Astrocyte (in vitro differentiated cells and primary cell): ENCODE results near the gene NCAPD2. TPM values are rescaled to one million over a fixed set of nuclear protein-coding genes. Genes with fewer than 3 reads are reported as not detected.

Experiments
- DNase-seq: peaks from one replicate; pipeline ENCODE4 v3.0.0-alpha.2; 2010; ENCODE audit warnings: low read depth
- FAIRE-seq: peaks from 2 replicates; lab custom pipeline; 2011; peaks lifted over from hg19 to GRCh38; lab: Jason Lieb, UNC
- H2AFZ ChIP-seq: 2 replicates; pipeline ENCODE4 v1.6.0; 2012; ENCODE audit warnings: low read depth, low read length, inconsistent platforms
- H3K27ac ChIP-seq: 2 replicates; pipeline ENCODE4 v1.5.1; 2011; ENCODE audit warnings: low read depth, low read length, inconsistent platforms
- H3K27me3 ChIP-seq: 2 replicates; pipeline ENCODE4 v1.6.0; 2011; ENCODE audit warnings: low read length, inconsistent platforms; ENCODE audit not compliant: insufficient read depth
- H3K36me3 ChIP-seq: 2 replicates; pipeline ENCODE4 v1.5.1; 2011; ENCODE audit warnings: low read length, inconsistent platforms; ENCODE audit not compliant: insufficient read depth
- H3K4me1 ChIP-seq: 2 replicates; pipeline ENCODE4 v1.5.1; 2011; ENCODE audit warnings: low read length, inconsistent platforms; ENCODE audit not compliant: insufficient read depth
- H3K4me2 ChIP-seq: 2 replicates; pipeline ENCODE4 v1.6.0; 2012; ENCODE audit warnings: low read length, inconsistent platforms
- H3K4me3 ChIP-seq: 2 replicates; pipeline ENCODE4 v1.5.1; 2011; ENCODE audit warnings: low read depth, mild to moderate bottlenecking, low read length, inconsistent platforms; ENCODE audit not compliant: insufficient read depth
- H3K79me2 ChIP-seq: 2 replicates; pipeline ENCODE4 v1.6.0; 2012; ENCODE audit warnings: mild to moderate bottlenecking, low read length, inconsistent platforms; ENCODE audit not compliant: insufficient read depth
- H3K9ac ChIP-seq: 2 replicates; pipeline ENCODE4 v1.6.0; 2012; ENCODE audit warnings: mild to moderate bottlenecking, low read length, inconsistent platforms
- H3K9me3 ChIP-seq: 2 replicates; pipeline ENCODE4 v1.5.1; 2012; ENCODE audit warnings: low read depth, mild to moderate bottlenecking, low read length, inconsistent platforms; ENCODE audit not compliant: insufficient read depth
- H4K20me1 ChIP-seq: 2 replicates; pipeline ENCODE4 v1.6.0; 2012; ENCODE audit warnings: low read length, inconsistent platforms; ENCODE audit not compliant: insufficient read depth
- H3K27ac Mint-ChIP-seq: one replicate; pipeline ENCODE4 v1.8.0; 2021; ENCODE audit warnings: mild to moderate bottlenecking, mixed read lengths; ENCODE audit not compliant: unreplicated experiment
- H3K27me3 Mint-ChIP-seq: one replicate; pipeline ENCODE4 v1.8.0; 2021; ENCODE audit warnings: low read depth, mixed read lengths; ENCODE audit not compliant: unreplicated experiment
- H3K36me3 Mint-ChIP-seq: one replicate; pipeline ENCODE4 v1.8.0; 2021; ENCODE audit warnings: low read depth, mixed read lengths; ENCODE audit not compliant: unreplicated experiment
- H3K4me1 Mint-ChIP-seq: one replicate; pipeline ENCODE4 v1.8.0; 2021; ENCODE audit warnings: low read depth, mixed read lengths; ENCODE audit not compliant: unreplicated experiment
- H3K4me3 Mint-ChIP-seq: one replicate; pipeline ENCODE4 v1.8.0; 2021; ENCODE audit warnings: mild to moderate bottlenecking, moderate library complexity, mixed read lengths; ENCODE audit not compliant: unreplicated experiment
- H3K9me3 Mint-ChIP-seq: one replicate; pipeline ENCODE4 v1.8.0; 2021; ENCODE audit warnings: mild to moderate bottlenecking, mixed read lengths; ENCODE audit not compliant: unreplicated experiment
- CTCF ChIP-seq: IDR thresholded peaks from 2 replicates; pipeline ENCODE4 v1.5.1; 2011; ENCODE audit warnings: low read depth, mild to moderate bottlenecking, inconsistent platforms, low read length, moderate library complexity; ENCODE audit not compliant: insufficient read depth
- EZH2 ChIP-seq: IDR thresholded peaks from 2 replicates; pipeline ENCODE4 v1.6.1; 2012; ENCODE audit warnings: mild to moderate bottlenecking, low read length, inconsistent platforms; ENCODE audit not compliant: insufficient read depth
- total RNA-seq: library from RNA; stranded (reverse); gene quantifications from 2 replicates; pipeline ENCODE4 v1.2.1, GENCODE V29; 2021

Gene NCAPD2
- total RNA-seq, 1 donor from 2014 or later = 18.6 TPM

- Histone ChIP-seq H3K4me2 (peak overlapping the region; percentile 86), H4K20me1 (peaks cover 35% of the 10 kb centered on the region), H3K4me3 (no peak overlapping the region), H3K79me2 (peaks cover 24% of the 10 kb centered on the region), H3K27ac (no peak overlapping the region), H3K27me3 (no peaks in the 10 kb centered on the region), H2AFZ (no peak overlapping the region), H3K9ac (no peak overlapping the region), H3K9me3 (no peaks in the 10 kb centered on the region), H3K4me1 (peaks cover 14% of the 10 kb centered on the region), H3K36me3 (peaks cover 18% of the 10 kb centered on the region)
- FAIRE-seq (no peak), DNase-seq (no peak)
- Mint-ChIP-seq H3K36me3 (peaks cover 17% of the 10 kb centered on the region), H3K4me1 (peaks cover 19% of the 10 kb centered on the region), H3K27ac (no peak overlapping the region), H3K9me3 (no peaks in the 10 kb centered on the region), H3K27me3 (no peaks in the 10 kb centered on the region), H3K4me3 (peak overlapping the region; percentile 94)
- TF ChIP-seq EZH2 (no peak), CTCF (no peak)
These were observed 25.7 kb upstream of the NCAPD2 start for GRCh38 chr12:6468283-6468575.

GRCh38 chr12:6469092-6469491 lies 24.8 kb upstream of the NCAPD2 start:
- H3K4me1 Mint-ChIP-seq = peaks cover 19% of the 10 kb centered on the region
- peaks cover 10% of the 10 kb centered on the region for H3K36me3 ChIP-seq
- H3K4me3 ChIP-seq = peak overlapping the region; percentile 83
- H3K4me3 Mint-ChIP-seq = peak overlapping the region; percentile 94
- H4K20me1 ChIP-seq = peaks cover 35% of the 10 kb centered on the region
- no peaks in the 10 kb centered on the region for H3K27me3 Mint-ChIP-seq
- no peak overlapping the region for H3K9ac ChIP-seq
- no peak overlapping the region for H3K27ac Mint-ChIP-seq
- H3K4me1 ChIP-seq = peaks cover 14% of the 10 kb centered on the region
- peaks cover 16% of the 10 kb centered on the region for H3K36me3 Mint-ChIP-seq
- no peaks in the 10 kb centered on the region for H3K9me3 ChIP-seq
- TF ChIP-seq EZH2 = no peak
- no peak for TF ChIP-seq CTCF
- H3K79me2 ChIP-seq = peaks cover 24% of the 10 kb centered on the region
- no peaks in the 10 kb centered on the region for H3K27me3 ChIP-seq
- no peak overlapping the region for H3K27ac ChIP-seq
- DNase-seq (no peak), FAIRE-seq (no peak)
- no peak overlapping the region for H2AFZ ChIP-seq
- peak overlapping the region; percentile 86 for H3K4me2 ChIP-seq
- H3K9me3 Mint-ChIP-seq = no peaks in the 10 kb centered on the region

DNA sequence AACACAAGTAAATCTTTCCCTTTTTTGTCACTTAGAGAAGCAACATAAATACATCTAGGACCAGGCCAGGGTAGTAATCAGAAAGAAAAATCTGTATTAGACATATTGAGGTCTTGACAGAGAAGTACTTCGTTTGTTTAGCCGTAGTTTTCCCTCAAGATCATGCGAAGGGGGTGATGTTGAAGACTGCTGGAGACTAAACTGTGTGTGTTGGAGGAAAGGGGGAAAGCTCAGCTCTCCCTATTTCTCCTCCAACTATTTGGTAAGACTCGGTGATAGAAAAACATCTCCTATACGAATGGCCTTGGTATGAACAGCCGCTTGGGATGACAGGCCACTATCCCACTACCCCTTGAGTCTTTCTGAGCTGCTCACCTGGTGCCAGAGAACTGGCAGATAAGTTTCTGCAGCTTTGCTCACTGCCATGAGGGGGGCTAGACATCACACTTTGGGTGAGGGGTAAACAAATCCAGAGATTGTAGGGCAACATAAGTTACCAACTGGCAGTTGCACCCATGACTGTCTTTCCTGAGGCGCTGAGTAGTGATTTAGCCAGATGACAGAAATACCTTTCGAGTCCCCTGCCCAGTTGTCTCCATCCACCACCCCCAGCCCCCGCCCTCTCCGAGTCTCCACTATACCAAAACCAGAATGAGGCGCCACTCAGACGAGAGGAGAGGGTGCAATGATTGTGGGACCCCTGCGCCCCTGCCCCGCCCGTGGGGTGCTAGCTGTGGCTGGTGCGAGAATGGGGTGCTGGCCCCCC lies 24.1 kb upstream of the NCAPD2 start:
- no peak for FAIRE-seq
- no peak for DNase-seq
- peak overlapping the region; percentile 88 for H3K9ac ChIP-seq
- peaks cover 20% of the 10 kb centered on the region for H3K4me1 Mint-ChIP-seq
- H2AFZ ChIP-seq = peak overlapping the region; percentile 94
- H3K9me3 Mint-ChIP-seq = peaks cover 2% of the 10 kb centered on the region
- H3K36me3 ChIP-seq = peaks cover 3% of the 10 kb centered on the region
- H3K4me3 Mint-ChIP-seq = peak overlapping the region; percentile 94
- peaks cover 9% of the 10 kb centered on the region for H3K36me3 Mint-ChIP-seq
- H3K9me3 ChIP-seq = no peaks in the 10 kb centered on the region
- peak overlapping the region; percentile 86 for H3K4me2 ChIP-seq
- no peak for TF ChIP-seq EZH2
- TF ChIP-seq CTCF = no peak
- H3K4me1 ChIP-seq = peaks cover 14% of the 10 kb centered on the region
- peak overlapping the region; percentile 18 for H3K27ac Mint-ChIP-seq
- H4K20me1 ChIP-seq = peaks cover 32% of the 10 kb centered on the region
- peak overlapping the region; percentile 83 for H3K4me3 ChIP-seq
- peak overlapping the region; percentile 87 for H3K27ac ChIP-seq
- H3K27me3 Mint-ChIP-seq = no peaks in the 10 kb centered on the region
- peaks cover 24% of the 10 kb centered on the region for H3K79me2 ChIP-seq
- H3K27me3 ChIP-seq = no peaks in the 10 kb centered on the region
